ENCODE measurements around the gene CEP112. TPM values are rescaled to one million over a fixed set of nuclear protein-coding genes. Genes with fewer than 3 reads are reported as not detected.
"Not testable (repeated sequence)": the region's sequence is repeated elsewhere in the genome, so short reads cannot be mapped to it uniquely, and the experiment has no call there.

Gene CEP112
- total and polyA plus RNA-seq, 3 donors from 2014 or later: 50.2 to 107 (median 78.8) TPM

- Histone ChIP-seq H3K4me1 (peaks cover 2% of the 10 kb centered on the region), H3K27ac (no peak overlapping the region), H3K9me3 (no peaks in the 10 kb centered on the region), H3K4me3 (no peak overlapping the region), H3K27me3 (no peaks in the 10 kb centered on the region), H3K36me3 (ENCODE audit: low read depth, missing control alignments) (no peaks in the 10 kb centered on the region)
- DNase-seq: no peak
- TF ChIP-seq POLR2A (IDR thresholded peaks at IDR 0.05): no peak
- no peak for TF ChIP-seq CTCF (IDR thresholded peaks at IDR 0.05)
- intact Hi-C loops (cut with DNase I; ENCODE audit: low total_unique reads): no loop called here
- 96 to 99% methylated on average over 2 of the region's 3 CpGs for WGBS, 2 donors
Measured at GRCh38 chr17:65851965-65852736, 339.8 kb downstream of the CEP112 start.

- intact Hi-C loops (cut with DNase I; ENCODE audit: low total_unique reads): no loop called here
- no peak overlapping the region for H3K27ac ChIP-seq
- H3K36me3 ChIP-seq (ENCODE audit: low read depth, missing control alignments): no peaks in the 10 kb centered on the region
- H3K4me1 ChIP-seq: peaks cover 2% of the 10 kb centered on the region
- no peaks in the 10 kb centered on the region for H3K27me3 ChIP-seq
- H3K4me3 ChIP-seq: no peak overlapping the region
- WGBS, 2 donors: 57 to 83% methylated on average over 2 of the region's 2 CpGs
- no peaks in the 10 kb centered on the region for H3K9me3 ChIP-seq
- no peak for DNase-seq
- no peak for TF ChIP-seq CTCF (IDR thresholded peaks at IDR 0.05)
- TF ChIP-seq POLR2A (IDR thresholded peaks at IDR 0.05): no peak
Measured at GRCh38 chr17:65850486-65850885, 341.4 kb downstream of the CEP112 start.

- TF ChIP-seq POLR2A (IDR thresholded peaks at IDR 0.05) (no peak), CTCF (IDR thresholded peaks at IDR 0.05) (no peak)
- Histone ChIP-seq H3K4me3 (no peak overlapping the region), H3K9me3 (no peaks in the 10 kb centered on the region), H3K4me1 (peaks cover 2% of the 10 kb centered on the region), H3K36me3 (ENCODE audit: low read depth, missing control alignments) (no peaks in the 10 kb centered on the region), H3K27me3 (no peaks in the 10 kb centered on the region), H3K27ac (no peak overlapping the region)
- intact Hi-C loops (cut with DNase I; ENCODE audit: low total_unique reads): no loop called here
- DNase-seq: no peak
- WGBS, 2 donors: 72 to 79% methylated on average over 5 of the region's 5 CpGs
Measured at GRCh38 chr17:65848751-65849150, 343.2 kb downstream of the CEP112 start.

- no peaks in the 10 kb centered on the region for H3K36me3 ChIP-seq (ENCODE audit: low read depth, missing control alignments)
- TF ChIP-seq POLR2A (IDR thresholded peaks at IDR 0.05) (no peak), CTCF (IDR thresholded peaks at IDR 0.05) (no peak)
- 94 to 100% methylated on average over 1 of the region's 1 CpG for WGBS, 2 donors
- H3K4me1 ChIP-seq: no peaks in the 10 kb centered on the region
- intact Hi-C loops (cut with DNase I; ENCODE audit: low total_unique reads): no loop called here
- H3K9me3 ChIP-seq: no peaks in the 10 kb centered on the region
- H3K27ac ChIP-seq: no peak overlapping the region
- DNase-seq: no peak
- H3K27me3 ChIP-seq: no peaks in the 10 kb centered on the region
- H3K4me3 ChIP-seq: no peak overlapping the region
Measured at GRCh38 chr17:65841089-65841488, 350.8 kb downstream of the CEP112 start.

GRCh38 chr17:65837232-65837631, 354.7 kb downstream of the CEP112 start:
- DNase-seq; H3K4me1 ChIP-seq; H3K9me3 ChIP-seq; H3K27me3 ChIP-seq; intact Hi-C loops (cut with DNase I; ENCODE audit: low total_unique reads); H3K36me3 ChIP-seq (ENCODE audit: low read depth, missing control alignments); H3K27ac ChIP-seq; H3K4me3 ChIP-seq: not testable (repeated sequence)
- 94 to 100% methylated on average over 2 to 24 of the region's 24 CpGs for WGBS, 2 donors

Data from testis (tissue), 3 donors.